Stimulated activated CD4-positive, alpha-beta T cell treated with anti-CD3 and anti-CD28 coated beads, Interleukin-4, amount 100 ng/mL, for 24 hours (primary cell): ENCODE results near the gene SSH3.

Source experiments
- DNase-seq: peaks from one replicate; pipeline ENCODE4 v3.0.0-alpha.2; 2020

Gene SSH3

DNA sequence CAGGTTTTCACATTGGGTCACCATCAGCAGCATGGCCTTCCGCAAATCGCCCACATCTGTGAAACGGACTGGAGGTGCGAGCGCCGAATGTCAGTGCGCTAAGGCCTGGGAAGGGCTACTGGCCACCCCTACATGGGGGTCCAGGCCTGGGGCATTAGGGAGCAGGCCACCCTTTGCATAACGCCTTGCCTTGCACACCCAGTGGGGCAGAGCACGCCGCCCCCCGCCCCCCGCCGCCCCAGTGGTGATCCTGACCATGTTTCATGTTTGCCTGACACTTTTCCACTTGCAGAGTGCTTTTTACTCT, 34.4 kb upstream of the SSH3 start:
- no peak for DNase-seq

DNA sequence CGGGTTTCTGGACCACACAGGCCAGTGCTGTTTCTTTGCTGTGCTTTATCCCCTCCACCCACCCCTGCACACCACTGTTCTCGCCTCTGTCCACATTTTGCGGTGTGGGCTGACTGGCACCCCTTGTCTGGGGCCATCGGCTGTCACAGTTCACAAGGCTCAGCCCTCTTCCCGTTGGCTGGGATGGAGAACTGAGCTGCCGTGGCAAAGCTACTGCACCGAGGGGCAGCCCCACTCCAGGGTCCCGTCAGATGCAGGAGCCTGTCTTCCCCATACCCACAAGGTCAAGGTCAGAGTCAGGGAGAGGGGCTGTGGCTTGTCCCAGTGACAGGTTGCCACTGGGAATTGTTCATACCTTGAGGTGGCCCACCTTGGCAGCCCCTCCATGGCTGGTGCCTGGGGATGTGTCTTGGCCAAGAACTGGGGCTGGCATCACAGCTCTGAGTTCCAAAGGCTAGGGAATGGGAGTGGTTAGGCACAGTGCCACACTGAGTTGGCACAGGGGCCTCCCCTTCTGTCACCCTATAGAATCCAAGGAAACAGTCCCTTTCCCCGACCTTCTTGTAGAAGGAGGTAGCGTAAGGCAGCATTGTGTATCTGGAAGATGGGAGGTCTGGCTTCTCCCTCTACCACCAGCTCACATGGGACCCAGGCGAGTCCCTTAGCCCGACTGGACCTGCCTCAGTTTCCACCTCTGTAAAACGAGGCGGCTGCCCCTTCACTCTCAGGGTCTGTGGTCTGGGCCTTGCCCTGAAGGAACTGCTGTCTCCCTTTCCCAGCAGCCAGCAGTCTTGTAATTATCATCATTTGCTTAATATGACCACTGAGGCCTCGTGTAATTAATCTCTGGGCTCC, 33.7 kb upstream of the SSH3 start:
- DNase-seq, result no peak

DNA sequence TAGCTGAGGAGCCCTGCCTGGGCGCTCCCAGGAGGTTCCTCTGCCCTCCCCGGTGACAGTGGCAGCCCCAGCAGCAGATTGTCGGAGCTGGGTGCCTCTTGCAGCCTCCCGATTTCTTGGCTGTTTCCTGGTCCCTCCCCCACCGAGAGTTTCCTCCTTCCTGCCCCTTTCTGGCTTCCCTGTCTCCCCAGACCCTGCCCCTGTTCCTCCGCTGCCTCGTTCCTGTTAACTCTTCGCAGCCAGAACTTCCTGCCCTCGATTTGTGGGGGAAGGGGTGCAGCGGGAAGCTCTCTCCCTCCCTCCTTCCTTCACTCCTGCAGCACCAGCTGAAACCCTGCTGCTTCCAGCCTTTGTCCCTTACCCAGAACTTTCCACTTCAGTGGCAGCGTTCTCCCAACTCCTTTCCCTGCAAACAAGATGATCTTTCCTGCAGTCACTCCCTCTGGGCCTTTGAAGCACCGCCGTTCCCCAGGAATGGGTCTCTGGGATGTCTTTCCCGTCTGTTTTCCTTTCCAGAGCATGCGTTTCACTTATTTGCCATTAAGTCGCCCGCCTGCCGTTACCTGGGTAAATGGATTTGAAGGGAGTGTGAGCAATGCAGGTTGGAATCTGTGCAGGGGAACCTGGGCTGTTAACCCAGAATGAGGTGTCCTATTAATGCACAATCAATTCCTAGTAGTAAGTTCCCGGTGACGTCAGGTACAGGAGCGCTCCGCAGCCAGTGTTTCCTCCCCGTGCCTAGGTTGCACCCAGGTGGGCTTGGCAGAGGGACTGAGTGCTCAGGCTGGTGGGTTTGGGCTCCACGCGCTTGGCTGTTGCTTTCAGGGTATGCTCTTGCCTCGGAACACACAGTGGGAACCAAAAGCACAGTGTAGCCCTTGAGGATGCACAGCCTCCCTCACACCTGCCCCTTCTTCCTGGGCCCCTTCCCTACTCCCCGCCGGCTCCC, 32.8 kb upstream of the SSH3 start:
- DNase-seq, result no peak

DNA sequence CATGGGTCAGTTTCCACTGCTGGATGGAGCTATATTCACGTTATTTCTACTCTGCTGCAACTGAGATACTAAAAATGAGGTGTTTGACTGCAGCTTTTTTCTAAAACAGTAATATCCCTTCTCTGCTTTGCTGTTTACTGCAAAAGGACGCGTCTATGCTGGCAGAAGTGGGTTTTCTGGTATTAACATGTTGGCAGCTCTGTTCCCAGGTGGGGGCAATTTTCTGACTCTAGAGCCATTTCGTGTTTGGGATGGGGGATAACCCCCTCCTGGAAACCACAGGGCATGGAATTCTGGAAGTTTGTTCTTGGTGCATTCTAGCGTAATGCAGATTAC, 32.2 kb upstream of the SSH3 start:
- DNase-seq, result no peak

DNA sequence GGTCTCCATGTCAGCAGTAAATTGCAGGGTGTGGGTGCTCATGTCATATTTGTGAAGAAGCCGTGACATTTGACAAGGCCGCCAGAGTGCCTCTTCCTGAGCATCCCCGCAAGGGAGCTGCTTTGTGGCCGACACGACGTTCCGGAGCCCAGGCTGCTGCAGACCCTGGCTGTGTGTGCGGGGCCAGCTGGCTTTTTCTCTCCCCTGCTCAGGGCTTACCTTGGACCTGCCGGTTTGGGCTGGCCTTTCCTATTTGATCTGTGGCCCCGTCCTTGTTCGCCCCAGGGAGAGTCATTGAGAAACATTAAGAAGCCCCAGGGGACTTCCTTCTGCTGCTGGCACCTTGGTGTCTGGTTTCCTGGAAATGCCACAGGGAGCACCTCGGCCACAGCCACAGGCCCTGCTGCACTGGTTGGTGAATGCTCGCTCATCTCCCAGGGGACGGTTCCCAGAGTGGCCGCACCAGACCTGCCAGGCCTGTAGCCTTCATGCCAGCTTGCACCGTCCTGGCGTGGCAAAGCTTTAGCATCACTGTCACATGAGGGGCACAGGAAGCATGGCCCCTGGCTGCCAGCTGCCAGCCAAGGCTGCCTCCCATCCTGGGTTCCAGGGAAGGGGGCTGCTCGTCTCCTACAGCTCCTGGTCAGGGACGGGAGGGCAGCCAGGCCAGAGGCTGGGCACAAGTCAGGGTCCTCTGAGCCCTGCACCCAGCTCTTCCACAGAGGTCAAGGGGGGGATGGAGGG, 31.6 kb upstream of the SSH3 start:
- peak; percentile 65 for DNase-seq

DNA sequence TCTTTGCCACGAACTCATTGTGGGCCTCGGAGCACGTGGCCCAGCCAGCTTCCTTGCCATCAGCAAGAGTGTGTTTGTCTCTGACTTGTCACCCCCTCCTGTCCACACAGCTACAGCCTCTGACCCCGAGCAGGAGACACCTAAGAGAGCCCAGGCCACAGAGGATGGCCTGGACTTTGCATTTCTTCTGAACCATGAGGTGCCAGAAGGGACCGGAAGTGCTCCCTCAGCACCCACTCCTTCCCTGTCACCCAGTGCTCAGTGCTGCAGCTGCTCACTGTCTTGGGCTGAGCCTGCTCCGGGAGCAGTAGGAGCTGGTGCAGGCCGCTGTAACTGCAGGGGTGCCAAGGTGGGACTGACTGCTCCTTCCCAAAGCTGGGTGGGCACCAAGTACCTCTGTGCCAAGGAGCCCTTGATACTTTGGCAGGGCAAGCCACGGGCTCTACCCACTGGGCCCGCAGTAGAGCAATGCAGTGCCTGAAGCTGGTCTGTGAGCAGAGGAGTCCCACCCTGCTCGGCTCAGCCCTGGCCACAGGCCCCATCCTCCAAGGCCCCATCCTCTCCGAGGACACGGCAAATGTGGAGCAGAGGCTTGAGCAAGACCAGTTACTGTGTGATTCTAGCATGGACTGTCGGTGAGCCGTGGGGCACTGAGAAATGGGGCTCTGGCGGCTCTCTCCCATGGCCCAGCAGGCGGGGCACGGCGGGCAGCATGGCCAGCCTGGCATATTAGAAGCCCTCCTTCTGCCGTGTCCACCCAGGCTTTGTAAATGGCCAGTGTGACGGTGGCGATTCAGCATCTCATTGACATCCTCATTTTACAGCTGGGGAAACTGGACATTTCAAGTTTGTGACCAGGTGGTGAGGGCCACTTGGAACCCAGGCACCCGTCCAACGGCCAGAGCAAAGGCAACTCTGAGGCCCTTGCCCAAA, 30.7 kb upstream of the SSH3 start:
- DNase-seq, result peak; percentile 56

DNA sequence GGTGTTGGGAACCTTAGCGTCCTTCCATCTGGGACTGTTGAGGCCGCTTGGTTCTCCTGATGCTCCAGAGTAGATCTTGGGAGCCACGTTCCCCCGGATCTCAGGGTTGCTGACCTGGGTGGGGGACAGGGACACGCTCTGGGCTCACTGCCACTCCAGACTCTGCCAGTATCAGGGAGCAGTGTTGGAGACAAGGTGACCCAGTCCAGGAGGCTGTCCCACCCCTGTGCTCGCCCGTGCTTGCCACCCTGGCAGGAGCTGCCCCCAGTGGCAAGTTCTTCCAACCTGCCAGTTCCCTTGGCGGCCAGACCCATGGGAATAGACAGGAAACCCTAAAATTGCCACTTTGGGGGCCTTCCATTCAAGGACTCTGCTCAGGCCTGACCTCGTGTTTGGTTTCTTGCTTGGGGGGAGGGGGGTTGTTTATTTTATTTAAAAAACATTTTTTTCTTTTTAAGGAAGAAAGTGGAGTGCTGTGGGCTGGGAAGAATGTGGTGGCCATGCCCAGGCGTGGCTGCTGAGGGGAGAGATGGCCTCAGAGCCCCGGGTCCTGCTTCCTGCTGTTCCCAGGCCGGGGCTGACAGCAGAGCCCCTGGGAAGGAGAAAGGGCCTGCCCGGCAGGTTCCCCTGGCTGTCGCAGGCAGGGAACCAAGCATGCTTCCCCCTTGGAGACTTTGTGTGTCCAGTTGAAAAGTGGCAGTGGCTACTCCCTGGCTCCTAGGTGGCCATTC, 29.9 kb upstream of the SSH3 start:
- DNase-seq, result no peak

DNA sequence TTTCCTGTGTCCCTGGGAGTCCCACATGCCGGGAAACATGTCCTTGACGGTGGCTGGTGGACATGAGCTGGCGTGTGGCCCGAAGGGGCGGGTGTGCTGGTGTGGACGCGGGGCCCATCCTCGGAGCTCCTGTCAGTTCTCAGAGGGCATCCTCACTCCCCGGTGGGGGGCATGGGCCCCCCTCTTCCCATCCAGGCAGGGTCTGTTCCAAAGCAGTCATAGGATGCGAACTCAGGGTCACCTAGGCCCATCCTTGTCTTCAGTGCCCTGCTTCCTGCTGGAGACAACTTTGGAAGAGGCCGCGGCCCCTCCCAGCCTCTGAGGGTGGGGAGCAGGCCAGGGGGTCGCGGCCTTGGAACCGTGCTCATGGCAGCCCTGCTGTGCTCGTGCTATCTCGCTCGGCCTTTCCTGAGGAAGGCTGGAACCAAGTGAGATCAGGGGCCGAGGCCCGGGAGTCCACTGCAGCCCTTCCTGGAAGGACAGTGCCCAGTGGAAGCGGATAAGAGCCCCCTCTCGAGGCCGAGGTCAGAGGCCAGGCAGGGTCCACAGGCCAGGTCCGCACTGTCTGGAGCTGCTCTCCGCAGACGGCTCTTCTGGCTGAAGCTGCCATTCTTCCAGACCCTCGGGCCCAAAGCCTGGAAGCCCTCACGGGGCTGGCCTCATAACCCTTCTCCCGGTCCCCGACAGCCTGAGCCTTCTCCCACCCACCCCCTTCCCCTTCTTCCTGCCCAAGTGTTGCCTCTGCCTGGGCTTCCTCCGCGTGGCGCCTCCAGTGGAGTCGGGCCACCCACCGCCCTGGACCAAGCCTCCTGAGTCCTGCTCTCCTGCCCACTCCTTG, 28.3 kb upstream of the SSH3 start:
- DNase-seq, result no peak

DNA sequence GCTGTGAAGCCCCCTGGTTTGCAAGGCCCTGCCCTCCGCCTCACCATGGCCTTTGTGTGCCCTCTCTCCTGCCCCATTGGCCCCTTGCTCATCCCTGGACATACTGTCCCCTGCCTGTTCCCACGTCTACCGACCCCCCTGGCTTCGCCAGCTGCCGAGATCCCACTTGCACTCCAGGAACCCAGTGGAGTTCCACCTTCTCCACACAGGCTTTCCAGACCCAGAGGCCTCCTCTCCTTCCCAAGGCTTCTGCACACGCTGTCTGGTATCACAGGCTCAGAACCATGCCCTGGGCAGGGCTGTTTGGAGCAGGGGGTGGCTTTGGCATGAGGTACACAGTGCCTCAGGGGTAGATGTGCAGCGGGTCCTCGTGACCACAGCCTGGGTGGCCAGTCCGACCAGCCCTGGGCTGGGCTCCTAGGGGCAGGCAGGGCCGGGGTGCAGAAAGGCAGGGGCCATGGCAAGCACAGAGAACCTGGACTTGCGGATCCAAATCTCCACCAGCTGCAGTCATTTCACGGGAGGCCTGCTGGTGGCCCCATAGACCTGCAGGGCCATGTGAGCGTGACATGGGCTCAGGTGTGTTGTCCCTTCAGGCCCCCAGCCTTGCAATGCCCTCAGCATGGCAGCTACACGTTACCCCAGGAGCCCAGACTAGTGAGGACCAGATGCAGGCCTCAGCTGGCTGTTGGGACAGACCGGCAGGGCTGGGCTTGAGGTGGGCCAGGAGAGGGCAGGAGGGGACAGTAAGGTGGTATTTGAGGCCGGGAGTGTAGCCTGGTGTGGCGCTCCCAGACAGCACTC, 27.5 kb upstream of the SSH3 start:
- no peak for DNase-seq

DNA sequence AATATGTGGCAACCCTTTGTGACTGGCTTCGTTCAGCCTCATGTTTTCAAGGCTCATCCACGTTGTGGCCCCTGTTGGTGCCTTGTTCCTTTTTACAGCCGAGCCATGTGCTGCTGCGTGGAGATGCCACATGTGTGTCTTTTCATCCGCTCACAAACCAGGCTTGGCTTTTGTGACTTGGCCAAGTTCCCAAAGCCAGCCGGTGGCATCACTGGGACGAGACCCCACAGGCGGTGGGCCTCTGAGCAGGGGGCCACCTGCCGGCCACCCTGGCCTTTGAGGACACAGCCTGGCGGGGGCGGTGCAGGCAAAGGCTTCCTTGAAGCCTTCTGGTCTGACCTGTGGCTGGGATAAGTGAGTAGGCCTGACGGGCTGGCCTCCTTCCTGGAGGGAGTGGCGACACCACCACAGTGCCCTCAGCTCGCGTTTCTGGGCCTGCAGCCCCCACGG, 26.5 kb upstream of the SSH3 start:
- no peak for DNase-seq

DNA sequence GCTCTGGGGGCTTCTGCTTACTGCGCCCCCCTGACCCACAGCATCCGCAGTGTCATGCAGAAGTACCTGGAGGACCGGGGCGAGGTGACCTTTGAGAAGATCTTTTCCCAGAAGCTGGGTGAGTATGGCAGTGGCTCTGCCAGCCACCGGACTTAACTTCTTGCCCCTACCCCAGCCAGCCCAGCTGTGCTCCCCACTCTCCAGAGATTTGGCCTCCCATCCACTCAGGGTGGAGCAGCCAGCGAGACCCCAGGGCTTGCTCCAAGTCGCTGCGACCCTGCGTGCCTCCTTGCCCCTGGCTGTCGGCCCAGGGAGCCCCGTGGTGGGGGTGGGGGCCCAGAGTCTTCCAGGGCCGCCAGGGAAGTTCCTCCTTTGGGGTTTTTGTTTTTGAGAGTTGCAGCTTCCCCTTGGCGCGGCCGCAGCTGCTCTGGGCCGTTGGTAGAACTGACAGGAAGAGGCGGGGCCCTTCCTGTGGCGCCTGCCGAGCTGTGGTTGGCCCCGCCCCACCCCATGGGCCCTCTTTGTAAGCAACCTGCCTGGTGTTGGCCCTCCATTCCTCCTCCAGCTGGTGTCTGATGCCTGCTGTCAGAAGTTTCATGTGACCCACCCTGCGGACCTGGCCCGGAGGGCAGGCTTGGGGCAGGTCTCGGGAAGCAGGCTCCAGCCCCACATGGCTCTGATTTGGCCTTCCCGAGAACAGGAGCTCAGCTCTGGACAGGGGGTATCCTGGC, 25.9 kb upstream of the SSH3 start:
- peak; percentile 88 for DNase-seq

DNA sequence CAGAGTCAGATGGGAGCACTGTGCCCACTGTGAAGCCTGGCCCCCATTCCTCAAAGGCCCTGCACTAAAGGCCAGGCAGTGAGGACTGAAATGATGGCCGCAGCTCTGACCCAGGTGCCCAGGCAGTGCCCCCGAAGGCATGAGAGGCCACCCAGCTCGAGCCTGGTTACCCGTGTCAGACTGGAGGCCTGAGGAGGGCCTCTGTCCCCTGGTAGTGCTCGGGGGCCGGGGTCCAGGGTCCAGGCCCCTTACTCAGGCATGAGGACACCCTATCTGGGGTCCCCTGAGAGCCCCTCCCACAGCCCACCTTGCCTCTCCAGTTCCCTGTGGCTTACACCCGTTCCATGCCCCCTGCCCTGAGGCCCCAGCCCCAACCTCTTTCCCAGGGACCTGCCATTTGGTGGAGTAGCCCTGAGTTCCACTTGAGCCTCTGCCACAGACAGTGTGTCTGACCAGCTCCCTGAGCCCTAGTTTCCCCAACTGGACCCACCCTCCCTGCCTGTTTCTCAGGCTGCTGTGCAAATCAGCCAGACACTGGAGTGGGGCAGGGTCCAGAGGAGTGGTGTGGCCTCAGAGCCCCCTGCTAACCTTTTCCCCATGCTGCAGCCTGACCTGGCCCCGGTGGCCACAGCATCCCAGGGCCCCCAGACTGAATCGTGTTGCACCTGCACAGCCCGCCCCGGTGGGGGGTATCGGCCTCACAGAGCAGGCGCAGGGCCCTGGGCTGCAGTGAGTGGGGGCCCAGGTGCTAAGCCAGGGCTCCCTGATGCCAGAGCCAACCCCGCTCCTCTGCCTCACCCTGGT, 25.0 kb upstream of the SSH3 start:
- DNase-seq, result no peak

DNA sequence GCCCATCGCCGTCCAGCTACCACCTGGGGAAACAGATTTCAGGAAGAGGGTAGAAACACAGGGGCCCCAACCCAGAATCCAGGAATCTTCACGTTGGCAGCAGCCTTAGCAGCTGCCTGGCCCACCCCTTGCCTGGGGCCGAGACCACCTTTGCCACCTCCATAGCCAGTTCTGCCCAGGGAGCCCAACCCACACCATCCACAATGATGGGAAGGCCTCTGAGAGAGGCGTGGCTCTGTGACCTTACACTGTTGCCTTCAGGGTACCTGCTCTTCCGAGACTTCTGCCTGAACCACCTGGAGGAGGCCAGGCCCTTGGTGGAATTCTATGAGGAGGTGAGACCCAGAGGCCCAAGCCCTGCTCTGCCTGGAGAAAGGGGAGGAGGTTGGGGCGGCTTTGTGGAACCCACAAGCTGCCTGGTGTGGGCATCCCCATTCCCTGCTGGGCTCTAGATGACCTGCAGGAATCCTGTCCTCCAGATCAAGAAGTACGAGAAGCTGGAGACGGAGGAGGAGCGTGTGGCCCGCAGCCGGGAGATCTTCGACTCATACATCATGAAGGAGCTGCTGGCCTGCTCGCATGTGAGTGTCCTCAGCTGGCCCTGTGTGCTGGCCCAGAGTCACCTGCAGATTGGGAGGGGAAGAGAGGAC, 24.3 kb upstream of the SSH3 start:
- no peak for DNase-seq

DNA sequence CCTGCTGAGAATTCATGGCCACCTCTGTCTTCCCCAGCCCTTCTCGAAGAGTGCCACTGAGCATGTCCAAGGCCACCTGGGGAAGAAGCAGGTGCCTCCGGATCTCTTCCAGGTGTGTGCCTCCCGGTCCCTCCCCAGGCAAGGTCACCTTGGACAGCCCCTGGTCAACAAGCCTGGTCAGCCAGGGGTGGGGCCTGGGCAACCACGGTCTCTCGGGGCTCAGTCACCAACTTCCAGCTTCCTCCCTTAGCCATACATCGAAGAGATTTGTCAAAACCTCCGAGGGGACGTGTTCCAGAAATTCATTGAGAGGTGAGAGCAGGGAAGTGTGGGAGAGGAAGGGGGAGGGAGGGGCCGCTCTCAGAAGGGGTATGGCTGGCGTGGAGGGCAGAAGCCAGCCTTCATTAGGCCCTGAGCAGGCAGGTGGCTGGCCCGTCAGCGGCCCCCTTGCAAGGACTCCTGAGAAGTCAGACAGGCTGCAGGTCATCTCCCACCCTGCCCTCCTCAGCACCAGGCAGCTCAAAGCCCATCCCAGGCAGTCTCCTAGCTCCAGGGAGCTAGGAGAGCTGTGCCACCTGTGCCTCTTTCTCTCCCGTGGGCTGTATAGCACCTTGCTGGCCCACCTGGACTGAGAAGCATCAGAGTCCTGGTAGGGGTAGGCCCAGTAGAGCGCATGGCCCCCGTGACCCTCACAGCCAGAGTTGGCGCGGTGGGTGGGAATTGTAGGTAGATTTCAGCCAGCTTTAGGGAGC, 23.6 kb upstream of the SSH3 start:
- no peak for DNase-seq

DNA sequence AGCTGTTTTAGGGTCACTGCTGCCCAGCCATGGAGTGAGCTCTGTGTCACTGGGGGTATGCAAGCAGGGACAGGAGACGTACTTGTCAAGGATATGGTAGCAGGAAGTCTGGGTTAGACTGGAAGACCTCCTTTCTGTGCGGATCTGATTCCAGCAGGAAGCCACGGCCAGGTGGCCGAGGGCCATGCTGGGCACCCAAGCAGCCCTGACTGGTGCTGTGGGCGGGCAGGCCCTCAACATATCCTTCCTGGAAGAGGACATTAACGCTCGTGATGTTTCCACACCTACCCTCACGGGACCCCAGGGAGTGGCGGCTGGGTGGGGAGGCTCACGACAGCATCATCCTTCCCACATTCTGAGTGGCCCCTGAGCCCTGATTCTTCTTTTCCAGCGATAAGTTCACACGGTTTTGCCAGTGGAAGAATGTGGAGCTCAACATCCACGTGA, 23.0 kb upstream of the SSH3 start:
- no peak for DNase-seq

DNA sequence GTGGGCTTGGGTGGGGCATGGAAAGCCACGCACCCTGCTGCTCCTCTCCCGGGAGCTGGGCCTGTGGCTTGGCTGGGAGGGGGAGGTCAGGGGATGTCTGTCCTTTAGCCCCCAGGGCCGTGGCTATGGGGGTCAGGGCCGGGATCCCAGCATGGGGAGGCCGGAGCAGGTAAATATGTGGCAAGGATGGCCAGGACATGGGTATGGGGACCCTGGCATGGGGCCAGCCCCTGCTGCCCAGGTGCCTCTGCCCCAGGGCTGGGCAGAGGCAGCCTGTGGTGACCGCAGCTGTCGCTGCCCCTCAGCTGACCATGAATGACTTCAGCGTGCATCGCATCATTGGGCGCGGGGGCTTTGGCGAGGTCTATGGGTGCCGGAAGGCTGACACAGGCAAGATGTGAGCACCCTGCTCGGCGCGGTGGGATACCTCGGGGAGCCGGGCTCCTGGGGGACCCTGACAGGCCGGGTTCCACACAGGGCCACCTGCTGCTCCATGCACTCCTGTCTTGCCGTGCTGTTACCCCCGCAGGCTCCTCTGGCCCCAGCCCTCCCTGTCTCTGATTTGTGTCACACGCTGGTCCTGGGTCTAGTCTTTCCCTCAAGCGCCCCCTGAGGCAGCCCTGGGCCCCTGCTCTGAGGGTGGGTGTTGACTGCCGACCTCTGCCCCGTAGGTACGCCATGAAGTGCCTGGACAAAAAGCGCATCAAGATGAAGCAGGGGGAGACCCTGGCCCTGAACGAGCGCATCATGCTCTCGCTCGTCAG, 22.4 kb upstream of the SSH3 start:
- DNase-seq, result no peak
